SH-SY5Y (cell line): Measurements from ENCODE around the gene HAUS1.

Experiments
- GATA2 ChIP-seq: IDR thresholded peaks from 2 replicates; pipeline ENCODE4 v1.6.1; 2011; ENCODE audit warnings: mild to moderate bottlenecking, low read depth, low read length
- GATA3 ChIP-seq: IDR thresholded peaks from 2 replicates; pipeline ENCODE4 v1.6.1; 2011; ENCODE audit warnings: low read depth, mild to moderate bottlenecking, low read length, moderate library complexity

DNA sequence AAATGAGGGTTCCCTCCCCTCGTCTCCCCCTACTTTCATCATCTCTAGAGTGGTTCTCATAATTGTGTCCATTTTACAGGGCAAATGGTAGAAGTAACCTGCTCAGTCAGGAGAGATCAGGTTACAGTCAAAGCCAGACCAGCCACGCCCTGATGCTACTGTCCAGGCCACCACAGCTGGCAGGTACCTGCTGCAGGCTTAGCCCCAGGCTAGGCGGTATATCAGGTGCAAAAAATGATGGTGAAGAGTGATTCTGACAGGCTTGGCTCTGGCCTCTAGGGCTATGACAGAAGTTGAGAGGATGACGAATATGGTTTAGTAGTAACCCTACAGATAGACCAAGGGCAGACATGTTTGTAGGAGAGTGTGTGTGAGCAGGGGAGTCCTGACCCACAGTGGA lies 67.1 kb downstream of the HAUS1 start:
- no peak for TF ChIP-seq GATA3
- TF ChIP-seq GATA2 = no peak
